HuH-7 (cell line): ENCODE results near the gene SENP7.
"Not testable (repeated sequence)": the region's sequence is repeated elsewhere in the genome, so short reads cannot be mapped to it uniquely, and the experiment has no call there.

Experiments used
- DNase-seq: peaks from one replicate; pipeline ENCODE4 v3.0.0; 2011; ENCODE audit warnings: low spot score

Gene SENP7

GRCh38 chr3:101512646-101513418 lies at the start of gene SENP7:
SENP7 (minus strand) TSS chr3:101513212; CDS start chr3:101513130, 82 bp downstream.
- DNase-seq: peak; percentile 76

DNA sequence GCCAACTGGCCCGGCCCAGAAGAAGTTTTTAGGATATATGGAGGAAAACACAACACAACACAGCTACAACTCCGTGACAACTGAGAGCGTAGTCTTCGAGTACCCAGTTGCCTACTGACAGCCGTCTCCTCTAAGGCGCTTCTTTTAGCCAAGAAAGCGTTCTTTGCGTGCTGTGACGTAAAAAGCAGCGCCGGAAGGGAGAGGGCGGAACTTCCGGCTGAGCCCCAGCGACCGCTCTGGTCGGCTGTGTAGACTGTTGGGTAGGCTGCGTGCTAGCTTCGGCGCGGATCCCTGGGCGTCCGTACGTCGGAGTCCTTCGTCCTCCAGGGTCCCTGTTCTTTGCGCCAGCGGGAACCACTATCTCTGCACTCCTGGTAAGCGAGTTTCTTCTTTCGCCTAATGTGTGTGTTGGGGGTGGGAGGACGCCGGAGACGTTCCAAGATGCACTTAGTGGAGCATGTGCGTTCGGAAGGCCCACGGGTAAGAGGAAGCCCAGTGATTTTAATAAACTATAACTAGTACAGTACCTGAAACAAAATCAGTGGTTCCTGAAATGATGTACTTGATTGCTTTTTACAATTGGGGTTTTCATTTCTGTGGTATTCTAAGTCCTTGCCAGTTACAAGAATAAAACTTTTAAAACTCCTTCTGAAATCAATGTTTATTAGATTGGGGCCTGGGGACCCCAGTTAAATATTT lies 48.8 kb upstream of the SENP7 start, which contains the start of gene TRMT10C:
Gene TRMT10C, plus strand, starts transcription at position 239 of the 699 bp plus-strand sequence. CDS start 2,914 bp downstream, outside the sequence.
- DNase-seq: peak; percentile 94

GRCh38 chr3:101556064-101556463 lies 43.1 kb upstream of the SENP7 start:
- DNase-seq: no peak

DNA sequence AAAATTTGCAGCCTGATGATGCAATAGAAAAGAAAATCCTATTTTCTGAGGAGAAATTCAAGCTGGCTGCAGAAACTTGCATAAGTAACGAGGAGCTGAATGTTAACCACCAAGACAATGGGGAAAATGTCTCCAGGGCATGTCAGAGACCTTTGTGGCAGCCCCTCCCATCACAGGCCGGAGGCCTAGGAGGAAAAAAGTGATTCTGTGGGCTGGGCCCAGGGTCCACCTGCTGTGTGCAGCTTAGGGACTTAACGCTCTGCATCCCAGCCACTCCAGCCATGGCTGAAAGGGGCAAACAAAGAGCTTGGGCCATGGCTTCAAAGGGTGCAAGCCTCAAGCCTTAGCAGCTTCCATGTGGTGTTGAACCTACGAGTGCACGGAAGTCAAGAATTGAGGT lies 40.4 kb upstream of the SENP7 start:
- DNase-seq: not testable (repeated sequence)

- not testable (repeated sequence) for DNase-seq
Observed at GRCh38 chr3:101551359-101552081, 38.5 kb upstream of the SENP7 start.

GRCh38 chr3:101549473-101549872 lies 36.5 kb upstream of the SENP7 start:
- DNase-seq: no peak

- DNase-seq: peak; percentile 77
Observed at GRCh38 chr3:101548527-101549105, 35.6 kb upstream of the SENP7 start.

- no peak for DNase-seq
Observed at GRCh38 chr3:101544161-101544850, 31.3 kb upstream of the SENP7 start.

- no peak for DNase-seq
Observed at GRCh38 chr3:101542957-101543356, 29.9 kb upstream of the SENP7 start.

DNA sequence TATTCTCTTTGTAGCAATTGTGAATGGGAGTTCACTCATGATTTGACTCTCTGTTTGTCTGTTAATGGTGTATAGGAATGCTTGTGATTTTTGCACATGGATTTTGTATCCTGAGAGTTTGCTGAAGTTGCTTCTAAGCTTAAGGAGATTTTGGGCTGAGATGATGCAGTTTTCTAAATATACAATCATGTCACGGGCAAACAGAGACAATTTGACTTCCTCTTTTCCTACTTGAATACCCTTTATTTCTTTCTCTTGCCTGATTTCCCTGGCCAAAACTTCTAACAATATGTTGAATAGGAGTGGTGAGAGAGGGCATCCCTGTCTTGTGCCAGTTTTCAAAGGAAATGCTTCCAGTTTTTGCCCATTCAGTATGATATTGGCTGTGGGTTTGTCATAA lies 23.9 kb upstream of the SENP7 start:
- DNase-seq: not testable (repeated sequence)

GRCh38 chr3:101536266-101536665 lies 23.3 kb upstream of the SENP7 start:
- DNase-seq: no peak

DNA sequence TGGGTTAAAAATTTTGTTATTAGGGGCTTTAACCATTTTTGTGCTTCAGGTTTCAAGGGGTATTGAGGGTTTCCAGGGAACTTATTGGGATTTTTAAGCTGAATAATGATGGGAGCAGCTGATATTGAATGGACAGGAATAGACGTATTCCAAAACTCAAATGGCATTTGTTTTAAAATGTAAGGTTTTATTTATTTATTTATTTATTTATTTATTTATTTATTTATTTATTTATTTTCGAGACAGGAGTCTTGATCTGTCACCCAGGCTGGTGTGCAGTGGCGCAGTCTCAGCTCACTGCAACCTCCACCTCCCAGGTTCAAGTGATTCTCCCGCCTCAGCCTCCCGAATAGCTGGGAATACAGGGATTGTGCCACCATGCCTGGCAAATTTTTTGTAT lies 22.2 kb upstream of the SENP7 start:
- DNase-seq: no peak

DNA sequence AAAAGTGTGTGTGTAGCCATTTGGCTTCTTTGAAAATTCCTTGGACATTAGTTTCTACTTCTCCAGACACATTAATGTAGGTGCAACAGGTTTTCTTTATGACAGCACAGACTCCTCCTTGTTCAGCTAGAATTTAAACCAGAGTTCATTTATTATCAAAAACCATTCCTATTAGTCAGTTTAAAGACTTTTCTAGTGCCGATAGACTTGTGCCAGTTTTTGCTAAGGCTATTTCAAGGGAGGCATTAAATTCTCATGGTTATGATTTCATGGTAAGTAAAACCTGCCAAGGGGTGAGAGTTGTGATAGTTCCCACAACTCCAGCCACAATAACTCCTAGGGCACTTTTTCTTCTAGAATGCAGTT lies 20.6 kb upstream of the SENP7 start:
- DNase-seq: no peak

DNA sequence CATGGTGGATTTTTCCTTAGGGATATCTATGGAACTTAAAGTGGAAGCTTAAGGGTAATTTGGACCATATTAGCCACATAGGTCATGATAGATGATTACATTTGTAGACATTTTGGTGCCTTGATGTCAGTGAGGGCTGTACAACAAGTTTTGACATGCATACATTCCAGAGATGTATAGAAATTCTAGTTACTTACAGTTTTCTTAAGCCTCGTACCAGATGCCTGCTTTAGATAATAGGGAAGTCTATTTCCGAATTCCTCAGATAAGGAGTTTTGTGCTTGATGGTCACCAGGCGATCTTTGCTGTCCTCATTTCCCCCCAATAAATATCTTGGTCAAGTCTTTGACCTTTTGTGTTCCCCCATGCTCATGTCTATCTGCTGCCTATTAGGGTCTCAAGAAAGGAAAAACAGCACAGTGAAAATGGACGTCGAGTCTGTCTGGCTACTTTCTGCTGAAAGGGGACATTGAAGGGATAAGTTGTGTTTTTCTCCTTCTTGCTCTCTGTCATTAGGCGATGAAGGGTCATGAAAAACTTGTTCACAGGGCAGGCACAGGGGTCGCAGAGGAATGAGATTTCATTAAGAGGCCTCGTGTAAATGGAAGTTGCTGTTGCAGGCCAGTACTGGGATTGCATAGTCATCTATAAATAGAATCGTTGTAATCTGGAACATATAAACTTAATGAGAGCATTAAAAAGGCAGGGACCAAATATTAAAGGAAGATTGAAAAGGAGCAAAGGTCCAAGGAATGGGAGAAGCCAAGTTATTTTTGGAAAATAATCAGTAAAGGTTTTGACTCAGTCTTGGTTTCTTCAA lies 20.0 kb upstream of the SENP7 start:
- DNase-seq: no peak

GRCh38 chr3:101531473-101532086 lies 18.6 kb upstream of the SENP7 start:
- DNase-seq: no peak

DNA sequence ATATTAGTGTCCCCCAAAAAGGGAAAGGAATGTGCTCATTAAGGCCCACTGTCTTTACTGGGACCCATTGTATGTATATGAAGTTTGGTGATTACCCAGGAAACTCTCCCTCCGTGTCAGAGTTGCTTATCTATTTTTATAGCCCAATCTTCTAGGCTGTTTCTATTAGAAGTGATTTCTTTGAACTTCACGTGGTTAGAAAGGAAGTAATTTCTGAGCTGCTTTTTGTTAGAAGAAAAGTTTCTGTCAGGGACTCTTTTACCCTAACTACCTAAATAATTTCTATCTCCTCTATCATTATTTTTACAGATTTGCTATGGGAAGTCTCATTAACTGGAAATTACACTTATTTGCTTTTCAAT lies 17.7 kb upstream of the SENP7 start:
- DNase-seq: no peak

DNA sequence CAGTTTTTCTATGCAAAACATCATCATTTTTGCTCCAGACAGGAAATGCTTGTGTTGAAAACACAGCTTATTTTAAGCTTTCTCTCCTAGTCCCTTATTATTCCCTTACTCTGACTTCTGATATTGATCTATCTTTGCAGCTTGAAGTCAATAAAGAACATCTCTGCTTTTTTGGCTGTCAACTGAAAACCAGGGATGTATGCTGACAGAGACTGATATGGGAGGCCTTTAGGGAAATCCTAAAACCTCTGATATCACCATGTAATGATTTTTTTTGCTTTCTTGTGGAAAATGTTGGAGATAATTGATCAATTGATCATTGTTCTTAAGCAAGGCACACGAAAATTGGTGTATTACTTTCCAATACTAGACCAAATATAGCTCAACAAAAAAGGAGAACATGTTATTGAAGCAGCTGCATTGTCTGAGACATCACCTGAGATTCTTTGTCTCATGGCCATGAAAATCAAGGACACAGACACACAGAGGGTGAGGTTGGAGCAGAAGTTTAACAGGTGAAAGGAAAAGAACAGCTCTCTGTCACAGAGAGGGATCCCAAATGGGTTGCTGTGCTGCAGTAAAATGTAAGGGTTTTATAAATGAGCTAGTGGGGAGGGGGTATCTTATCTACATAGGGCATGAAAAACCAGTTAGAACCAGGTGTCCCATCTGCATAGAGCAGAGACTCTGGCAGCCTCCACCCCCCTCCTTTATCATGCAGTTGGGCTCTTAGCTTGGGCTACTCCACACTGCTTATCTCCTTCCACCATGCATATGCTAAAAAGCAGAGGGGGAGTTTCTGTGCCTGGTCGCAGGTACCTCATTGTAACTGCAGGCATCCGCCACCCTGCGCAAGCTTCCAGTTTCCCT lies 17.0 kb upstream of the SENP7 start:
- no peak for DNase-seq

GRCh38 chr3:101527906-101528305 lies 14.9 kb upstream of the SENP7 start:
- no peak for DNase-seq

DNA sequence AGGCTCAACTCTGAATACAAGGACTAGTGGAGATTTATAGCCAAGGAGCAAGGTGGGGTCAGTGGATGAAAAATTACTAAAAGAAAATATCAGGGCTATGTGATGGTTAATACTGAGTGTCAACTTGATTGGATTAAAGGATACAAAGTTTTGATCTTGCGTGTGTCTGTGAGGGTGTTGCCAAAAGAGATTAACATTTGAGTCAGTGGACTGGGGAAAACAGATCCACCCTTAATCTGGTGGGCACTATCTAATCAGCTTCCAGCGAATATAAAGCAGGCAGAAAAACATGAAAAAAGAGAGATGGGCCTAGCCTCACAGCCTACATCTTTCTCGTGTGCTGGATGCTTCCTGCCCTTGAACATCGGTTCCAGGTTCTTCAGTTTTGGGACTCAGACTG lies 14.4 kb upstream of the SENP7 start:
- no peak for DNase-seq
